MCF 10A (cell line): ENCODE results near the gene PAK2. TPM values are rescaled to one million over a fixed set of nuclear protein-coding genes. Genes with fewer than 3 reads are reported as not detected.

Source experiments
- Bru-seq: library from RNA; stranded (reverse); fragments of 400-500 nt; gene quantifications from one replicate; lab custom pipeline; 2021; lab: Mats Ljungman, UMichigan
- BruChase-seq, 2 experiments: library from RNA; stranded (reverse); fragments of 400-500 nt; gene quantifications; one replicate each; lab custom pipeline; 2021; lab: Mats Ljungman, UMichigan
- BruUV-seq: library from RNA; stranded (reverse); fragments of 400-500 nt; replicated peaks from 2 replicates; lab custom pipeline; 2021; lab: Mats Ljungman, UMichigan
- CTCF ChIA-PET: fragments of 300-600 bp; sonication (Branson Sonifier 250); formaldehyde crosslinking; extraction: SDS; loops from one replicate; lab custom pipeline; 2021; ENCODE audit warnings: antibody characterized with exemption, inconsistent platforms; lab: Yijun Ruan, JAX
- POLR2A ChIA-PET: fragments of 300-600, 350-650 bp; sonication (Branson Sonifier 250); formaldehyde crosslinking; extraction: SDS; loops from one replicate; lab custom pipeline; 2020; ENCODE audit warnings: antibody characterized with exemption, inconsistent platforms; lab: Yijun Ruan, JAX
- DNase-seq: peaks from one replicate; pipeline ENCODE4 v3.0.0-alpha.2; 2018; ENCODE audit not compliant: unreplicated experiment
- H3K27ac Mint-ChIP-seq: one replicate; pipeline ENCODE4 v1.8.0; 2022; ENCODE audit warnings: mild to moderate bottlenecking, low read depth, mixed read lengths; ENCODE audit not compliant: unreplicated experiment
- H3K27me3 Mint-ChIP-seq: one replicate; pipeline ENCODE4 v1.8.0; 2022; ENCODE audit warnings: mixed read lengths; ENCODE audit not compliant: insufficient read depth, unreplicated experiment
- H3K36me3 Mint-ChIP-seq: one replicate; pipeline ENCODE4 v1.8.0; 2022; ENCODE audit warnings: mild to moderate bottlenecking, moderate library complexity, mixed read lengths; ENCODE audit not compliant: insufficient read depth, unreplicated experiment
- H3K4me1 Mint-ChIP-seq: one replicate; pipeline ENCODE4 v1.8.0; 2022; ENCODE audit warnings: mixed read lengths; ENCODE audit not compliant: insufficient read depth, unreplicated experiment
- H3K4me3 Mint-ChIP-seq: one replicate; pipeline ENCODE4 v1.8.0; 2022; ENCODE audit warnings: mild to moderate bottlenecking, moderate library complexity, mixed read lengths; ENCODE audit not compliant: unreplicated experiment
- H3K9me3 Mint-ChIP-seq: one replicate; pipeline ENCODE4 v1.8.0; 2022; ENCODE audit warnings: mixed read lengths; ENCODE audit not compliant: unreplicated experiment
- CTCF ChIP-seq: fragments of 200-600 bp; IDR thresholded peaks from one replicate; pipeline ENCODE4 v1.8.0; 2022; ENCODE audit warnings: antibody characterized with exemption, mild to moderate bottlenecking; ENCODE audit not compliant: unreplicated experiment
- intact Hi-C: fragments of 100-400 bp; cut with micrococcal nuclease; formaldehyde crosslinking; loops from 2 replicates; pipeline ENCODE4 v1.14.1; 2022
- long read RNA-seq: library from polyadenylated mRNA; stranded (forward); transcript quantifications from one replicate; pipeline ENCODE4 v2.0.0, GENCODE V29; 2022
- total RNA-seq: library from RNA; stranded (reverse); gene quantifications from 2 replicates; pipeline ENCODE4 v1.2.3, GENCODE V29; 2022

The PAK2 gene
- total RNA-seq = 119 and 126 TPM in 2 replicates
- percentile 83 among the genes with signal in this experiment for Bru-seq, nascent RNA
- percentile 95 among the genes with signal in this experiment for BruChase-seq, experiment 1, labeled RNA remaining after a 6-hour chase
- percentile 88 among the genes with signal in this experiment for BruChase-seq, experiment 2, labeled RNA remaining after a 2-hour chase
- long read RNA-seq, full-length matches to known transcripts = 103 of 132 reads
- long read RNA-seq, partial matches to known transcripts = 22 of 132 reads
- long read RNA-seq, other reads (novel, unspliced or antisense) = 7 of 132 reads

GRCh38 chr3:196739671-196740480 is at the start of gene PAK2:
Gene PAK2, plus strand, starts transcription at chr3:196739857. Its CDS starts 42,790 bp downstream, at chr3:196782647.
- Mint-ChIP-seq H3K27me3 (no peaks in the 10 kb centered on the region), H3K4me3 (peak within 1 kb of the TSS; percentile 98), H3K4me1 (peaks cover 11% of the 10 kb centered on the region), H3K27ac (peak within 1 kb of the TSS; percentile 98), H3K9me3 (peaks cover 7% of the 10 kb centered on the region), H3K36me3 (peaks cover 7% of the 10 kb centered on the region)
- CTCF ChIA-PET = interaction anchor here (0.9 to 1.4 kb wide), 2 partner anchors 49 to 57 kb away, joined by 3 read pairs; no protein-coding TSS in a partner anchor
- DNase-seq = peak; percentile 90
- BruUV-seq = no TSS peak
- intact Hi-C loops = loop anchor here (2.0 to 5.0 kb wide), 2 partner anchors 53 to 67 kb away; no protein-coding TSS in a partner anchor
- POLR2A ChIA-PET = interaction anchor here (0.5 to 4.9 kb wide), 37 partner anchors 11 to 828 kb away, joined by 3 to 66 read pairs (median 5); partner anchors contain the start of genes CEP19, FBXO45, NCBP2 and PIGX
- TF ChIP-seq CTCF = no peak

- Mint-ChIP-seq H3K27ac (no peak overlapping the region), H3K9me3 (no peaks in the 10 kb centered on the region), H3K27me3 (no peaks in the 10 kb centered on the region), H3K4me1 (peaks cover 9% of the 10 kb centered on the region), H3K36me3 (no peaks in the 10 kb centered on the region), H3K4me3 (no peak overlapping the region)
- intact Hi-C loops = loop anchor here (10.0 kb wide), 2 partner anchors 155 to 435 kb away; no protein-coding TSS in a partner anchor
- ChIA-PET POLR2A (no interaction called here), CTCF (interaction anchor here (0.7 to 1.5 kb wide), 6 partner anchors 77 to 908 kb away, joined by 3 to 8 read pairs (median 3); no protein-coding TSS in a partner anchor)
- TF ChIP-seq CTCF = no peak
- no peak for DNase-seq
- BruUV-seq = no TSS peak
Measured at GRCh38 chr3:196689941-196690660, 49.6 kb upstream of the PAK2 start.

GRCh38 chr3:196691386-196691785 is 48.3 kb upstream of the PAK2 start:
- ChIA-PET POLR2A (interaction anchor here (1.0 kb wide), 1 partner anchor 16 kb away, joined by 3 read pairs; no protein-coding TSS in a partner anchor), CTCF (interaction anchor here (0.6 to 1.0 kb wide), 3 partner anchors 14 to 168 kb away, joined by 3 to 5 read pairs (median 3); no protein-coding TSS in a partner anchor)
- TF ChIP-seq CTCF = no peak
- H3K36me3 Mint-ChIP-seq = no peaks in the 10 kb centered on the region
- intact Hi-C loops = no loop called here
- DNase-seq = no peak
- no peaks in the 10 kb centered on the region for H3K27me3 Mint-ChIP-seq
- H3K9me3 Mint-ChIP-seq = no peaks in the 10 kb centered on the region
- H3K27ac Mint-ChIP-seq = no peak overlapping the region
- peaks cover 9% of the 10 kb centered on the region for H3K4me1 Mint-ChIP-seq
- no TSS peak for BruUV-seq
- H3K4me3 Mint-ChIP-seq = no peak overlapping the region
